GM23338 (cell line): ENCODE data around the gene MESD. TPM values are rescaled to one million over a fixed set of nuclear protein-coding genes. Genes with fewer than 3 reads are reported as not detected.

Experiments used
- ATAC-seq: fragments of 200-7000 bp; cut with Tn5 transposase; 3 replicates; pipeline ENCODE4 v1.9.1; 2020
- DNase-seq: peaks from one replicate; pipeline ENCODE4 v3.0.0-alpha.2; 2015; ENCODE audit warnings: low spot score
- H2AFZ ChIP-seq: fragments of 200-600 bp; sonication (generic); 2 replicates; pipeline ENCODE4 v1.8.0; 2016; ENCODE audit warnings: antibody characterized with exemption, mild to moderate bottlenecking, moderate library complexity
- H3F3A ChIP-seq: fragments of 200-600 bp; sonication (generic); replicated peaks from 2 replicates; pipeline ENCODE4 v1.8.0; 2017; ENCODE audit warnings: antibody characterized with exemption, mixed run types, low read depth
- H3K27ac ChIP-seq: fragments of 200-600 bp; sonication (generic); 2 replicates; pipeline ENCODE4 v1.6.1; 2016; ENCODE audit warnings: low read depth
- H3K27me3 ChIP-seq: fragments of 200-600 bp; sonication (generic); 2 replicates; pipeline ENCODE4 v1.8.0; 2016; ENCODE audit warnings: mild to moderate bottlenecking, mixed run types, moderate library complexity; ENCODE audit not compliant: insufficient read depth
- H3K36me3 ChIP-seq: fragments of 200-600 bp; sonication (generic); 2 replicates; pipeline ENCODE4 v1.8.0; 2016; ENCODE audit warnings: mild to moderate bottlenecking; ENCODE audit not compliant: insufficient read depth
- H3K4me1 ChIP-seq: fragments of 200-600 bp; sonication (generic); 2 replicates; pipeline ENCODE4 v1.8.0; 2016; ENCODE audit warnings: mild to moderate bottlenecking, moderate library complexity; ENCODE audit not compliant: insufficient read depth
- H3K4me2 ChIP-seq: fragments of 200-600 bp; sonication (generic); 2 replicates; pipeline ENCODE4 v1.7.1; 2017; ENCODE audit warnings: mixed run types
- H3K4me3 ChIP-seq: fragments of 200-600 bp; sonication (generic); 2 replicates; pipeline ENCODE4 v1.6.1; 2016; ENCODE audit warnings: mixed run types
- H3K79me2 ChIP-seq: fragments of 200-600 bp; sonication (generic); replicated peaks from 2 replicates; pipeline ENCODE4 v1.8.0; 2017; ENCODE audit warnings: mild to moderate bottlenecking; ENCODE audit not compliant: insufficient read depth
- H3K9me2 ChIP-seq: fragments of 200-600 bp; sonication (generic); 2 replicates; pipeline ENCODE4 v1.8.0; 2017; ENCODE audit not compliant: insufficient read depth
- H4K20me1 ChIP-seq: fragments of 200-600 bp; sonication (generic); replicated peaks from 2 replicates; pipeline ENCODE4 v1.8.0; 2017; ENCODE audit warnings: mild to moderate bottlenecking; ENCODE audit not compliant: insufficient read depth
- H3K27ac Mint-ChIP-seq: 2 replicates; pipeline ENCODE4 v1.8.0; 2020; ENCODE audit warnings: inconsistent platforms, mild to moderate bottlenecking, moderate library complexity, mixed read lengths
- H3K27me3 Mint-ChIP-seq: 3 replicates; pipeline ENCODE4 v1.8.0; 2022; ENCODE audit warnings: low read depth, mild to moderate bottlenecking, moderate library complexity, mixed read lengths, inconsistent platforms; ENCODE audit not compliant: insufficient read depth, poor library complexity
- H3K36me3 Mint-ChIP-seq: 3 replicates; pipeline ENCODE4 v1.8.0; 2021; ENCODE audit warnings: low read depth, mild to moderate bottlenecking, inconsistent platforms, moderate library complexity, mixed read lengths
- H3K4me1 Mint-ChIP-seq: 3 replicates; pipeline ENCODE4 v1.8.0; 2020; ENCODE audit warnings: mild to moderate bottlenecking, inconsistent platforms, mixed read lengths
- H3K4me3 Mint-ChIP-seq: 3 replicates; pipeline ENCODE4 v1.8.0; 2021; ENCODE audit warnings: moderate library complexity, mild to moderate bottlenecking, inconsistent platforms, mixed read lengths
- H3K9me3 Mint-ChIP-seq: 3 replicates; pipeline ENCODE4 v1.8.0; 2020; ENCODE audit warnings: moderate library complexity, mild to moderate bottlenecking, inconsistent platforms, mixed read lengths
- CTCF ChIP-seq, 2 experiments: fragments of 200-600 bp in 1 of 2; sonication (generic) in 1 of 2; conservative IDR thresholded peaks; 2 replicates each; pipeline versions ENCODE4 v1.5.1 to v1.6.1; 2016 to 2017; ENCODE audit warnings: antibody characterized with exemption in 2 of 2, low read depth in 2 of 2, mild to moderate bottlenecking in 2 of 2, moderate library complexity in 1 of 2
- EZH2 ChIP-seq: fragments of 200-600 bp; sonication (generic); IDR thresholded peaks from one replicate; pipeline ENCODE4 v1.8.0; 2017; ENCODE audit warnings: antibody characterized with exemption, mild to moderate bottlenecking, low read depth; ENCODE audit not compliant: unreplicated experiment
- EZH2phosphoT487 ChIP-seq: fragments of 200-600 bp; sonication (generic); IDR thresholded peaks from one replicate; pipeline ENCODE4 v1.8.1; 2018; ENCODE audit warnings: antibody characterized with exemption; ENCODE audit not compliant: unreplicated experiment
- JUNB ChIP-seq: IDR thresholded peaks from one replicate; pipeline ENCODE4 v1.6.1; 2016; ENCODE audit warnings: antibody characterized with exemption; ENCODE audit not compliant: unreplicated experiment
- POLR2AphosphoS5 ChIP-seq: IDR thresholded peaks from 2 replicates; pipeline ENCODE4 v1.6.1; 2016; ENCODE audit warnings: antibody characterized with exemption, low read depth
- REST ChIP-seq: IDR thresholded peaks from one replicate; pipeline ENCODE4 v1.6.1; 2018; ENCODE audit warnings: antibody characterized with exemption; ENCODE audit not compliant: unreplicated experiment
- STAT1 ChIP-seq: IDR thresholded peaks from one replicate; pipeline ENCODE4 v1.6.1; 2016; ENCODE audit warnings: antibody characterized with exemption; ENCODE audit not compliant: unreplicated experiment
- ZNF331 ChIP-seq: fragments of 250-450 bp; sonication (Bioruptor Pico); IDR thresholded peaks from 2 replicates; pipeline ENCODE4 v1.5.0; 2020; ENCODE audit warnings: low read depth, mild to moderate bottlenecking, moderate library complexity
- ZNF462 ChIP-seq: fragments of 250-450 bp; sonication (Bioruptor Pico); IDR thresholded peaks from 2 replicates; pipeline ENCODE4 v1.5.0; 2020; ENCODE audit warnings: mild to moderate bottlenecking, moderate library complexity
- polyA plus RNA-seq: library from polyadenylated mRNA; unstranded; fragments of >200 nt; fragmentation: Nextera tagmentation; extraction: Ambion mirVana; gene quantifications from 2 replicates; pipeline ENCODE4 v1.2.1, GENCODE V29; 2016
- total RNA-seq: library from RNA; depleted of rRNA; stranded (reverse); fragments of >200 nt; shearing (Covaris generic); gene quantifications from 2 replicates; pipeline ENCODE4 v1.2.3, GENCODE V29; 2014

MESD gene
- total and polyA plus RNA-seq, 2 experiments from 2014 or later: 25.6 to 52.7 TPM

GRCh38 chr15:80969316-80969715 lies 20.3 kb downstream of the MESD start (continued):
- no peak for TF ChIP-seq REST
- no peak for TF ChIP-seq CTCF (conservative IDR thresholded peaks at IDR 0.05; ENCODE audit: low read depth in 2 of 2)
- no peak for TF ChIP-seq ZNF331 (CRISPR knock-in tag)

- H3K36me3 Mint-ChIP-seq: peaks cover 43% of the 10 kb centered on the region
- H3K27ac Mint-ChIP-seq: peak overlapping the region; percentile 73; the same call in 1 of the 2 replicates
- no peak for DNase-seq
- TF ChIP-seq REST: no peak
- no peak for TF ChIP-seq EZH2
- no peak for TF ChIP-seq ZNF462 (CRISPR knock-in tag)
- no peak for TF ChIP-seq JUNB
- TF ChIP-seq EZH2phosphoT487: no peak
- no peak for TF ChIP-seq STAT1
- no peak for TF ChIP-seq POLR2AphosphoS5
Observed at GRCh38 chr15:80967991-80968510, 21.6 kb downstream of the MESD start.

More at GRCh38 chr15:80967991-80968510, 21.6 kb downstream of the MESD start:
- Histone ChIP-seq H4K20me1 (no peaks in the 10 kb centered on the region), H3K36me3 (peaks cover 15% of the 10 kb centered on the region; the same call in 1 of the 2 replicates), H3K27ac (peak overlapping the region; percentile 82), H3K4me3 (no peak overlapping the region), H2AFZ (no peak overlapping the region), H3K4me2 (peak overlapping the region; percentile 52), H3K9me2 (no peaks in the 10 kb centered on the region; the same call in 1 of the 2 replicates), H3F3A (no peaks in the 10 kb centered on the region; the same call in 1 of the 2 replicates), H3K4me1 (peaks cover 35% of the 10 kb centered on the region), H3K79me2 (peaks cover 26% of the 10 kb centered on the region), H3K27me3 (no peaks in the 10 kb centered on the region)
- Mint-ChIP-seq H3K27me3 (peaks cover 13% of the 10 kb centered on the region), H3K4me1 (peaks cover 45% of the 10 kb centered on the region), H3K4me3 (no peak overlapping the region), H3K9me3 (peaks cover 16% of the 10 kb centered on the region; the same call in 2 of the 3 replicates)
- no peak for ATAC-seq
